ENCODE data around the gene GDI2.
"Not testable (repeated sequence)": the region's sequence is repeated elsewhere in the genome, so short reads cannot be mapped to it uniquely, and the experiment has no call there.

GDI2 gene

DNA sequence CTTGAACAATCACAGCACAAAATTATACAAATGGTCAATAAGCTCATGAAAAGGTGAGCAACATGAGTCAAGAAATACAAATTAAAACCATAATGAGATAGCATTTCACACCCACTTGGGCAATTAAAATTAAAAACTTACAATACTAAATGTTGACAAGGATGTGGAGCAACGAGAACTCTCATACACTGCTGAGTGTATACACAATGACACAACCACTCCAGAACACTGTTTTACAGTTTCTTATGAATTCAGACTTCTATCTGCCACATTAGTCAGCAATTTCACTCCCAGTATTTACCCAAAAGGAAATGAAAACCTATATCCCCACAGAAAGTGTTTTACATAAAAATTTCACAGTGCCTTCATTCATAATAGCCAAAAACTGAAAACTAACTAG is 31.1 kb downstream of the GDI2 start:
- Histone ChIP-seq H3K9ac (ENCODE audit: low read length) (no peak overlapping the region), H2AFZ (ENCODE audit: low read length) (no peak overlapping the region), H3K27me3 (ENCODE audit: insufficient read depth, low read length) (no peaks in the 10 kb centered on the region), H3K79me2 (ENCODE audit: insufficient read depth, low read length) (peaks cover 59% of the 10 kb centered on the region), H3K27ac (ENCODE audit: low read depth, low read length, poor library complexity, severe bottlenecking) (no peak overlapping the region), H3K36me3 (ENCODE audit: insufficient read depth, low read length) (peaks cover 98% of the 10 kb centered on the region), H4K20me1 (ENCODE audit: insufficient read depth, low read length) (0 out of 2 replicates have a peak, but pooled peaks cover 3% of the 10 kb centered on the region), H3K4me1 (ENCODE audit: insufficient read depth, low read length, severe bottlenecking) (peaks cover under 1% of the 10 kb centered on the region), H3K9me2 (ENCODE audit: low read depth, low read length) (no peaks in the 10 kb centered on the region), H3K4me3 (ENCODE audit: low read depth, low read length, poor library complexity, severe bottlenecking) (no peak overlapping the region), H3K4me2 (ENCODE audit: low read length) (no peak overlapping the region), H3K9me3 (ENCODE audit: low read length) (no peaks in the 10 kb centered on the region), H3F3A (ENCODE audit: insufficient read depth, low read length) (no peaks in the 10 kb centered on the region)
- TF ChIP-seq, protein P1, sequence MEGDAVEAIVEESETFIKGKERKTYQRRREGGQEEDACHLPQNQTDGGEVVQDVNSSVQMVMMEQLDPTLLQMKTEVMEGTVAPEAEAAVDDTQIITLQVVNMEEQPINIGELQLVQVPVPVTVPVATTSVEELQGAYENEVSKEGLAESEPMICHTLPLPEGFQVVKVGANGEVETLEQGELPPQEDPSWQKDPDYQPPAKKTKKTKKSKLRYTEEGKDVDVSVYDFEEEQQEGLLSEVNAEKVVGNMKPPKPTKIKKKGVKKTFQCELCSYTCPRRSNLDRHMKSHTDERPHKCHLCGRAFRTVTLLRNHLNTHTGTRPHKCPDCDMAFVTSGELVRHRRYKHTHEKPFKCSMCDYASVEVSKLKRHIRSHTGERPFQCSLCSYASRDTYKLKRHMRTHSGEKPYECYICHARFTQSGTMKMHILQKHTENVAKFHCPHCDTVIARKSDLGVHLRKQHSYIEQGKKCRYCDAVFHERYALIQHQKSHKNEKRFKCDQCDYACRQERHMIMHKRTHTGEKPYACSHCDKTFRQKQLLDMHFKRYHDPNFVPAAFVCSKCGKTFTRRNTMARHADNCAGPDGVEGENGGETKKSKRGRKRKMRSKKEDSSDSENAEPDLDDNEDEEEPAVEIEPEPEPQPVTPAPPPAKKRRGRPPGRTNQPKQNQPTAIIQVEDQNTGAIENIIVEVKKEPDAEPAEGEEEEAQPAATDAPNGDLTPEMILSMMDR (IDR thresholded peaks at IDR 0.05; ENCODE audit: low read length) = no peak
- TF ChIP-seq EZH2 (IDR thresholded peaks at IDR 0.05; ENCODE audit: borderline replicate concordance, low read length) = no peak

DNA sequence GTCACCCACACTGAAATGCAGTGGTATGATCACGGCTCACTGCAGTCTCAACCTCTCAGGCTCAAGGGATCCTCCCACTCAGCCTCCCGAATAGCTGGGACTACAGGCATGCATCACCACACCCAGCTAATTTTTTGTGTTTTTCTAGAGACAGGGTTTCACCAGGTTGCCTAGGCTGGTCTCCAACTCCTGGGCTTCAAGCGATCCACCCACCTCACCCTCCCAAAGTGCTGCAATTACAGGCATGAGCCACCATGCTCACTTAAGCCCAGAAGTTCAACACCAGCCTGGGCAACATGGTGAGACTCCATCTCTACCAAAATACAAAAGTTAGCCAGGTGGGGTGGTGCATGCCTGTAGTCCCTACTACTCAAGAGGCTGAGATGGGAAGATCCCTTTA is 33.5 kb downstream of the GDI2 start:
- no peak overlapping the region for H2AFZ ChIP-seq (ENCODE audit: low read length)
- no peaks in the 10 kb centered on the region for H3K27me3 ChIP-seq (ENCODE audit: insufficient read depth, low read length)
- 0 out of 2 replicates have a peak, but pooled peaks cover 3% of the 10 kb centered on the region for H4K20me1 ChIP-seq (ENCODE audit: insufficient read depth, low read length)
- H3K27ac ChIP-seq (ENCODE audit: low read depth, low read length, poor library complexity, severe bottlenecking) = no peak overlapping the region
- no peaks in the 10 kb centered on the region for H3K9me3 ChIP-seq (ENCODE audit: low read length)
- H3K9ac ChIP-seq (ENCODE audit: low read length) = no peak overlapping the region
- H3K4me2 ChIP-seq (ENCODE audit: low read length) = no peak overlapping the region
- no peak for TF ChIP-seq EZH2 (IDR thresholded peaks at IDR 0.05; ENCODE audit: borderline replicate concordance, low read length)
- TF ChIP-seq, protein P1 (IDR thresholded peaks at IDR 0.05; ENCODE audit: low read length) = no peak
- peaks cover 98% of the 10 kb centered on the region for H3K36me3 ChIP-seq (ENCODE audit: insufficient read depth, low read length)
- no peaks in the 10 kb centered on the region for H3K9me2 ChIP-seq (ENCODE audit: low read depth, low read length)
- no peak overlapping the region for H3K4me3 ChIP-seq (ENCODE audit: low read depth, low read length, poor library complexity, severe bottlenecking)
- H3F3A ChIP-seq (ENCODE audit: insufficient read depth, low read length) = no peaks in the 10 kb centered on the region
- H3K79me2 ChIP-seq (ENCODE audit: insufficient read depth, low read length) = peaks cover 80% of the 10 kb centered on the region
- peaks cover 20% of the 10 kb centered on the region for H3K4me1 ChIP-seq (ENCODE audit: insufficient read depth, low read length, severe bottlenecking)

DNA sequence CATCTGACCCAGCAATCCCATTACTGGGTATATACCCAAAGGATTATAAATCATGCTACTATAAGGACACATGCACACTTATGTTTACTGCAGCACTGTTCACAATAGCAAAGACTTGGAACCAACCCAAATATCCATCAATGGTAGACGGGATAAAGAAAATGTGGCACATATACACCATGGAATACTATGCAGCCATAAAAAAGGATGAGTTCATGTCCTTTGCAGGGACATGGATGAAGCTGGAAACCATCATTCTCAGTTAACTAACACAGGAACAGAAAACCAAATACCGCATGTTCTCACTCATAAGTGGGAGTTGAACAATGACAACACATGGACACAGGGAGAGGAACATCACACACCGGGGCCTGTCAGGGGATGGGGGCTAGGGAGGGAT is 35.5 kb downstream of the GDI2 start:
- not testable (repeated sequence) for H3F3A ChIP-seq (ENCODE audit: insufficient read depth, low read length); H3K9me2 ChIP-seq (ENCODE audit: low read depth, low read length); H3K9me3 ChIP-seq (ENCODE audit: low read length); H3K27me3 ChIP-seq (ENCODE audit: insufficient read depth, low read length); H2AFZ ChIP-seq (ENCODE audit: low read length); H3K4me2 ChIP-seq (ENCODE audit: low read length); H3K9ac ChIP-seq (ENCODE audit: low read length); H4K20me1 ChIP-seq (ENCODE audit: insufficient read depth, low read length); H3K4me3 ChIP-seq (ENCODE audit: low read depth, low read length, poor library complexity, severe bottlenecking); H3K27ac ChIP-seq (ENCODE audit: low read depth, low read length, poor library complexity, severe bottlenecking)
- Histone ChIP-seq H3K79me2 (ENCODE audit: insufficient read depth, low read length) (peaks cover 71% of the 10 kb centered on the region), H3K36me3 (ENCODE audit: insufficient read depth, low read length) (peaks cover 98% of the 10 kb centered on the region), H3K4me1 (ENCODE audit: insufficient read depth, low read length, severe bottlenecking) (peaks cover 20% of the 10 kb centered on the region)

DNA sequence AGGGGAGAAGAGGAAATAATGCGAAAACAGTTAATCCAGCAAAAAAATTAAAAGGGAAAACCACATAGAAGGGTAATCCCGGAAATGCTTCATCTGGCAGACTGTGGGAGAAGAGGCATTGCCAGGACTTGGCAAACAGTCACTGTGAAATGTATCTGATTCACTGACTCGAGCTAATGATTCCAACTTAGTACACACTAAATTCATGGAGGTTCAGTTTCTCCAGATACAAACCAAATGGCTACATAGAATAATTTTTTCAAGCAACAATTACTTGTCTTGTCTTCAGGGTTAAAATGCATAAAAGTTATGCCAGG is 36.4 kb downstream of the GDI2 start:
- Histone ChIP-seq H3K9ac (ENCODE audit: low read length) (no peak overlapping the region), H3K4me1 (ENCODE audit: insufficient read depth, low read length, severe bottlenecking) (peaks cover 20% of the 10 kb centered on the region), H3K27ac (ENCODE audit: low read depth, low read length, poor library complexity, severe bottlenecking) (peak overlapping the region; percentile 22), H3K36me3 (ENCODE audit: insufficient read depth, low read length) (peaks cover 98% of the 10 kb centered on the region), H3F3A (ENCODE audit: insufficient read depth, low read length) (no peaks in the 10 kb centered on the region), H2AFZ (ENCODE audit: low read length) (no peak overlapping the region), H3K79me2 (ENCODE audit: insufficient read depth, low read length) (peaks cover 62% of the 10 kb centered on the region), H4K20me1 (ENCODE audit: insufficient read depth, low read length) (0 out of 2 replicates have a peak, but pooled peaks cover 3% of the 10 kb centered on the region), H3K4me3 (ENCODE audit: low read depth, low read length, poor library complexity, severe bottlenecking) (no peak overlapping the region), H3K4me2 (ENCODE audit: low read length) (no peak overlapping the region), H3K27me3 (ENCODE audit: insufficient read depth, low read length) (no peaks in the 10 kb centered on the region), H3K9me2 (ENCODE audit: low read depth, low read length) (no peaks in the 10 kb centered on the region), H3K9me3 (ENCODE audit: low read length) (no peaks in the 10 kb centered on the region)
- TF ChIP-seq, protein P1 (IDR thresholded peaks at IDR 0.05; ENCODE audit: low read length) = no peak
- no peak for TF ChIP-seq EZH2 (IDR thresholded peaks at IDR 0.05; ENCODE audit: borderline replicate concordance, low read length)
